ENCODE data around the gene PIEZO2. TPM values are rescaled to one million over a fixed set of nuclear protein-coding genes. Genes with fewer than 3 reads are reported as not detected.

Gene PIEZO2
- total and polyA plus RNA-seq, 11 donors = 0.04 to 4.9 (median 0.20) TPM; not detected in 2

DNA sequence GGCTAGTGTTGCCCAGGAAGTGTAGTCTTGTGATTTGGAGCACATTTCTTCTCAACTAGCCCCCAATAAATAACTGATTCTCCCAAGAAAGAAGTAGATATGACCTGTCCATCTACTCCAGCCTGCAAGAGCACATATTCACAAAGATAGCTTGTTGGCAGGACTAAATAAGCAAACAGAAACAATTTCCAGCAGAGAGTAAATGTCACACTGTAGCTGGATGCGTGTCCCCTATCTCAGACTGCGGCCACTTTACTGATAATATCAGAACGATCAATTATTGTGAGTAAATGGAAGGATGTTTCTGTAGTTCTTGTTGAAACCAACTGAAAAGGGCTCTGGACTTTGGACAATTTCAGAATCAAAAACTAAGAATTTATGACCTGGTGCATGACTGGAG is 97.9 kb downstream of the PIEZO2 start:
- Histone ChIP-seq H3K4me1 (no peaks in the 10 kb centered on the region), H3K27me3 (peaks cover 0 to 3% (median 0%) of the 10 kb centered on the region in 9 donors), H3K9me3 (no peaks in the 10 kb centered on the region), H3K27ac (no peak overlapping the region), H3K36me3 (no peaks in the 10 kb centered on the region), H3K4me3 (no peak overlapping the region)
- intact Hi-C loops (cut with DNase I) = loop anchor here in 1 of 10 donors (5.0 kb wide), 1 partner anchor 101 kb away; no protein-coding TSS in a partner anchor
- DNase-seq = no peak
- ATAC-seq = no peak
- 88 to 91% (median 91%) methylated on average over 3 of the region's 3 CpGs for WGBS, 4 donors
- TF ChIP-seq POLR2A (IDR thresholded peaks at IDR 0.05) (no peak), CTCF (IDR thresholded peaks at IDR 0.05) (no peak)

DNA sequence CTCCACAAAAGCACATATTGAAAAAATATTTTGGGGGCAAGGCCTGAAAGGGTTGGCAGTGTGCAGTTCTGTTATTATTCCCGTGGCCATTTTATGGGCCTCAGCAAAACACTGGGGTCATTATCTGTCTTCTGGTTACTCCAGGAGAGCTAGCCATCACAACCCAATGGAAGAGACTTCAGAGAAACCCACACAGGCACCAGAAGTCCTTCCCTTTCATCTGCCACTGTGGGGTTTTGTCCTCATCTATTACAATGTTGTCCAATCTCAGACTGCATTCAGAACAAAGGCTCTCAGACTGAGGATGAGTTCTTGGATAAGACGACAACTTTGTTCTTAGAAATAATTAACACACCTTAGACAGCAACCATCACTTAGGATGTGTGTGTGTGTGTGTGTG is 98.4 kb downstream of the PIEZO2 start:
- intact Hi-C loops (cut with DNase I) = loop anchor here in 1 of 10 donors (5.0 kb wide), 1 partner anchor 101 kb away; no protein-coding TSS in a partner anchor
- 86 to 94% (median 93%) methylated on average over 2 of the region's 2 CpGs for WGBS, 4 donors
- no peak for DNase-seq

GRCh38 chr18:11047817-11048216 is 101.6 kb downstream of the PIEZO2 start:
- no peaks in the 10 kb centered on the region for H3K36me3 ChIP-seq
- no peaks in the 10 kb centered on the region for H3K4me1 ChIP-seq
- no peak overlapping the region for H3K4me3 ChIP-seq
- 67 to 72% (median 71%) methylated on average over 5 of the region's 5 CpGs for WGBS, 4 donors
- DNase-seq = no peak
- no peak for ATAC-seq
- H3K27me3 ChIP-seq = peaks cover 0 to 3% (median 0%) of the 10 kb centered on the region in 9 donors
- no peak overlapping the region for H3K27ac ChIP-seq
- peaks cover 0 to 7% (median 0%) of the 10 kb centered on the region in 12 donors for H3K9me3 ChIP-seq
- intact Hi-C loops (cut with DNase I) = loop anchor here in 2 of 10 donors (5.0 to 10.0 kb wide), 2 partner anchors 181 to 483 kb away; no protein-coding TSS in a partner anchor
- no peak for TF ChIP-seq POLR2A (IDR thresholded peaks at IDR 0.05)
- no peak for TF ChIP-seq CTCF (IDR thresholded peaks at IDR 0.05)

More for the DNA sequence above, 98.4 kb downstream of the PIEZO2 start:
- Histone ChIP-seq H3K36me3 (no peaks in the 10 kb centered on the region), H3K27me3 (peaks cover 0 to 3% (median 0%) of the 10 kb centered on the region in 9 donors), H3K27ac (no peak overlapping the region), H3K4me1 (no peaks in the 10 kb centered on the region), H3K9me3 (no peaks in the 10 kb centered on the region), H3K4me3 (no peak overlapping the region)
- no peak for ATAC-seq
- no peak for TF ChIP-seq POLR2A (IDR thresholded peaks at IDR 0.05)
- no peak for TF ChIP-seq CTCF (IDR thresholded peaks at IDR 0.05)

DNA sequence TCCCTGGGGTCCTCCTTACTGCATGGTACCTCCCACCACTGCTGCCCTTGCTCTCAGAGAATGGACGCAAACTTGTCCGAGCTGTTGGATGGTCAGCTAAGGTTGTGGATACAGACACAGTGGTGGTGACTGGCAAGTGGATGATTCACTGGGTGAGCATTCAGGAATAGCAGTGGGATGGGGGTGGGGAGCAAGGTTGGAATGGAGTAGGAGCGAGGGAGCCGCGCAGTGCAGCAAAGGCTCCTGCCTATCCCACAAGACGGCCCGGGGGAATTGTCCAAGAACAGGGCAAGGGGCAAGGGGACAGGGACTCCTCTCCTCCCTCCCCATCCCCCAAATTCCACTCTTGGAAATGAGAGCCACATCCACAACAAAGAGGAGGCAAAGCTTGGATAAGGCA is 102.2 kb downstream of the PIEZO2 start:
- intact Hi-C loops (cut with DNase I) = loop anchor here in 2 of 10 donors (5.0 to 10.0 kb wide), 2 partner anchors 180 to 482 kb away; no protein-coding TSS in a partner anchor
- ATAC-seq = no peak
- H3K36me3 ChIP-seq = no peaks in the 10 kb centered on the region
- peaks cover 0 to 3% (median 0%) of the 10 kb centered on the region in 9 donors for H3K27me3 ChIP-seq
- WGBS, 4 donors = 85 to 93% (median 87%) methylated on average over 7 of the region's 7 CpGs
- TF ChIP-seq CTCF (IDR thresholded peaks at IDR 0.05) = no peak
- no peak for TF ChIP-seq POLR2A (IDR thresholded peaks at IDR 0.05)
- DNase-seq = no peak
- peaks cover 0 to 7% (median 0%) of the 10 kb centered on the region in 12 donors for H3K9me3 ChIP-seq
- no peaks in the 10 kb centered on the region for H3K4me1 ChIP-seq
- no peak overlapping the region for H3K4me3 ChIP-seq
- no peak overlapping the region for H3K27ac ChIP-seq

All from heart left ventricle (tissue), 16 donors.